Activated gamma-delta T cell treated with Interleukin-2 at 50 U/mL for 16 hours (primary cell): ENCODE results near the gene RASL10A.
"Not testable (repeated sequence)": the region's sequence is repeated elsewhere in the genome, so short reads cannot be mapped to it uniquely, and the experiment has no call there.

Experiments used
- DNase-seq: peaks from one replicate; pipeline ENCODE4 v3.0.0-alpha.2; 2020

RASL10A gene, protein sequence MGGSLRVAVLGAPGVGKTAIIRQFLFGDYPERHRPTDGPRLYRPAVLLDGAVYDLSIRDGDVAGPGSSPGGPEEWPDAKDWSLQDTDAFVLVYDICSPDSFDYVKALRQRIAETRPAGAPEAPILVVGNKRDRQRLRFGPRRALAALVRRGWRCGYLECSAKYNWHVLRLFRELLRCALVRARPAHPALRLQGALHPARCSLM

DNA sequence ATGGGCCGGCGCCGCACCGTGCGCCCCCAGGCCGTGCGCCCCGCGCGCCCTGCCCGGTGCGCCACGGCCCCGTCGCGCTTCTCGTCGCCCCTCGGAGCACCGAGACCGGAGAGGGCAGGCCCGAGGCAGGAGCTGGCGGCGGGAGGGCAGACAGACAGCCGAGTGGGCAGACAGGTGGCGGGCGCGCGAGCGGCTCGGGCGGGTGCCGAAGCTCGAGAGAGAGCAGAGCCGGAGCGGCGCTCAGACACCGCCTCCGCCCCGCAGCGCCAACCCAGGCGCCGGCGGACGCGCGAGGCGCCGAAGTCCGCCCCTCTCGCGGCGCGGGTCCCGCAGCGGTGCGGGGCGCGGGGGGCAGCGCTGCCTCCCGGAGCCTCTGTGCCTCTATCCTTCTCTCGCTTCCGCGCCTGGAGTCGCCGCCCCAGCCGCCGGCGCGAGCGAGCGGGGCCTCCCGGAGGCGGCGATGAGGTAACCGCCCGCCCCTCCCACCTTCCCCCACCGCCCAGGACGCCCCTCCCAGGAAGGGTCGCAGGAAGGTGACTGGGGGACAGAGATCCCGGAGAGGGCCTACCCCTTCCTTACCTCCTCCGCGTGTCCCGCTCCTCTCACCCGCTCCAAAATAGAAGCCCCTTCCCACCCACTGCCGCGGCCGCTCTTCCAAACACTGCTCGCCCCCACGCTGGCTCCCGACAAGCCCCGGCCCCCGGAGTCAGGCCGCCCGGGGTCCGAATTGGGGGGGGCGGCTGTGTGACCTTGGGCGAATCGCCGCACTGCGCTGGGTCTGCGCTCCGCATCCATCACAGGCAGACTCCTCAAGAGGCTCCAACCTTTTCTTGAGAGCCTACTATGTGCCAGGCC, at the start of gene RASL10A:
Gene RASL10A (minus strand): TSS at position 412 of the 855 bp plus-strand sequence. CDS start 451 bp downstream, outside the sequence.
- no peak for DNase-seq

DNA sequence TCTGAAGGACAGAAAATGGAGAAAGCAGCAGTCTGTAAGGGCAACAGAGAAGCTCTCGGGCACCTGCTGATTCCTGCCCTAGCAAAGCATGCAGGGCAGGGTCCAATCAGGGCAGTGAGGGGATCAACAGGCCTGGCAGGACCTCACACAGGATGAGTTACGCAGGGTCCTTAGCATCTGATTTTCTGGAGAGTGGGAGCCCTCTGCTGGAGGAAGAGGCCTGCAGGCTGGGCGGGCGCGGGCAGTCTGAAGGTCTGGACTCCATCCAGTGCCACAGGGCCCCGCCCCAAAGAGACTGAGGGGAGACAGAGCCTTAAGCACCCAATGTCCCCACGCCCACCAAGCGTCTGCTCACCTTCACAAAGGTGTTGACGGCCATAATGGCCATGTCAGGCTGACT, 44.0 kb upstream of the RASL10A start:
- DNase-seq, result no peak

DNA sequence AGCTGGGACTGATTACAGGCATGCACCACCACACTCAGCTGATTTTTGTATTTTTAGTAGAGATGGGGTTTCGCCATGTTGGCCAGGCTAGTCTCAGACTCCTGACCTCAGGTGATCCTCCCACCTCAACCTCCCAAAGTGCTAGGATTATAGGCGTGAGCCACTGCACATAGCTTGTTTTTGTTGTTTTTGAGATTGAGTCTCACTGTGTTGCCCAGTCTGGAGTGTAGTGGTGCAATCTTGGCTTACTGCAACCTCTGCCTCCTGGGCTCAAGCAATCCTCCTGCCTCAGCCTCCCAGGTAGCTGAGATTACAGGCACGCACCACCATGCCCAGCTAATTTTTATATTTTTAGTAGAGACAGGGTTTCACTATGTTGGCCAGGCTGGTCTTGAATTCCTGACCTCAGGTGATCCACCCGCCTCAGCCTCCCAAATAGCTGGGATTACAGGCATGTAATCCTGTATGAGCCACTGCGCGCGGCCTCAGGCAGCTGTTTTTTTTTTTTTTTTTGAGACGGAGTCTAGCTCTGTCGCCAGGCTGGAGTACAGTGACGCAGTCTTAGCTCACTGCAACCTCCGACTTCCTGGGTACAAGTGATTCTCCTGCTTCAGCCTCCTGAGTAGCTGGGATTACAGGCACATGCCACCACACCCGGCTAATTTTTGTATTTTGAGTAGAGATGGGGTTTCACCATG, 41.8 kb upstream of the RASL10A start:
- DNase-seq, result not testable (repeated sequence)

DNA sequence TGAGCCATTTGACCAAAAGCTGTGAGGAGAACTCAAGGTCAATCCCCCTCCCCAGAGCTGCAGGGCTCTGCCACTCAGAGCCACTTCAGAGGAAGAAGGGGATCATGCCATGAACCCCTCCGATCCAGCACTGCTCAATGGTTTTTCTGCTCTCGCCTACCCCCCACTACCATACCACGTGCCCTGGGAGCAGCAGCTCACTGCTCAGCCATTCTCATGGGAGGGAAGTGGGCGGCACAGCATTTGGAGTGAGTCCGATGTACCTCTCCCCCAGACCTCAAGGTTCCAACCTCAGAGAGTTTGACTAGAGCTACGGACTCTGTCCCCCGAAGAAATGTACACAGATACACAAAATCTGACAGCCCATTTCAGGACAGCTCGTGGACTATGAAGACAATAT, 38.4 kb upstream of the RASL10A start:
- DNase-seq, result no peak

DNA sequence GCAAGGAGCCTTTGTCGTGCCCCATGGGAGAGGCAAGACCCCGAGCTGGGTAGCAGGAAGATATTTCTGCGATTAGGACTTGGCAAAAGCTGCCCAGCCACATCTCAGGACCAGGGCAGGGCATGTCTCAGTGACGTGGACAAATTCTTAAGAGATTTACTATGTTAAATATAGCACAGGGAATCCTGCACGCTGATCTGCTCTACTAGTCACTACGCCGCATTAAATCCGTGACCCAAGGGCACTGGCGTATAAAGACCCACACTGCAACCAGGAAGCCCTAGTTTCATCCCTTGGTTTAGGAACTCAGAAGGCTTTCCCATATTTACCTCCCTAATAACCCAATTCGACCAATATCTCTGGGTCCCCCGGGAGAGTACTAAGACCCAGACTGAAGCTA, 37.8 kb upstream of the RASL10A start:
- no peak for DNase-seq

DNA sequence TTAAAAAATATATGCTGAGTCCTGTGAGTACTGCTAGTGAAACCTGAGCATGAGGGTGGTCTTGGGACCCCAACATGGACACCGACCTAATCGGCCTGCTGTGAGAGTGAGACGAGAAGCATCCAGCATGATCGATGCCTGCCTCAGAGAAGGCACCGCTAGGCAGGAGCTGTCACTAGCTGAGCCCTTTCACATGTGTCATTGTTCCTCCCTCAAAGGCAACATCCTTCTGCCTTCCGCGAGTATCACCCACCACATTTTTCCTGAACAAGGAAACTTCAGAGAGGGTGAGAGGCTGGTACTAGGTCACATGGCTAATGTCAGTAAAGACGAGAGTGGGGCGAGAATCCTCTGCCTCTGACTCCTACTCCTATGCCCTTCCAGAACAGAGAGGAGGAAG, 37.3 kb upstream of the RASL10A start:
- no peak for DNase-seq

DNA sequence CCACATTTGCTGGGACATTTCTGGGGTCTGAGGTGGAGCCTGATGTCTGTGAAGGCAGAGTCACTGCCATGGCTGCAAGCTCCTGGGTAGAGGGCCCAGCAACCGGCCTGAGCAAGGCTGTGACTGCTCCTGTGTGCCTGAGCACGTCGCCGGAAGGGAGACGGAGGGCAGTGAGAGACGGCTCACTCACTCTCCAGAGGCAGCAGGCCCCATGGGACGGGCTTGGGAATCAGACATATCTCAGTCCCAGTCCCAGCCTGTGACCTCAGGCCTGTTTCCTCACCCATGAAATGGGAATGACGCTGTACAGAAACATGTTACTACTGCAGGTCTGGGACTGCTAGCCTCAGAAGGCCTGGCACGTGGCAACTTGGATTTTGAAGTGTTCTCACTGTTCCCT, 36.4 kb upstream of the RASL10A start:
- DNase-seq, result no peak

DNA sequence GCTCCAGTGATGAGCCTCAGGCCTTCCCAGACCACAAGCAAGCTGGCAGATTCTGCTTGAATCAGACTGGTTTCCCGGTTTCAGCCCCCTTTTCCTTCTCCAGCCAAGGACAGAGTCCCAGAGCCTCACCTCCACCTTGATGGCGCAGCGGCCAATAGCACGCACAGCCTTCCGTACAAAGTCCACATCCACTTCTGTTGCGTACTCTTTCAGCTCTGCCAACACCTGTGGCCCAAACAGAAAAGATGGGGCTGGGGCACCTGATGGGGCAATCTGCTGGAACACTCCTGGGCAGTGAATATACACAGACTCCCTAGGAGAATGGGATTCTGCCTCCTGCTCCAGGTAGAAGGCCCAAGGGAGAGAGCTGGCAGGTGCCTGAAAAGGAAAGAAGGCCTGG, 35.5 kb upstream of the RASL10A start:
- no peak for DNase-seq

DNA sequence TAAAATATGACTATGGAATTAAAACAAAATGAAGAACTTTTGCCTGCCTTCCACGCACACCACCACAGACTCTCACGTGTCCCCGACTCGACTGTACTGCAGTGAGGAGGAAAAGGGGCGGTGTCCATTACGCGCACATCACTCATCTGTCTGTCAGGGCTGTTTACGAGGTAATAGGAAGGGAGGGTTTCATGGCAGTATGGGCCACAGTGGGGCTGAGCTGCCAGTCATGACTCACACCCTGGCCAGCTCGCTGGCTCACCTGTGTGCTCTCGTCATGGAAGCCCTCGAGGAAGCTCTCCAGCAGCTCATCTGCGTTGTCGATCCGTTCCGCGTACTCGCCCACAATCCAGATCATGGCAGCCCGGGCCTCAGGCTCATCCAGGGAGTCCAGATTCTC, 33.5 kb upstream of the RASL10A start:
- no peak for DNase-seq

DNA sequence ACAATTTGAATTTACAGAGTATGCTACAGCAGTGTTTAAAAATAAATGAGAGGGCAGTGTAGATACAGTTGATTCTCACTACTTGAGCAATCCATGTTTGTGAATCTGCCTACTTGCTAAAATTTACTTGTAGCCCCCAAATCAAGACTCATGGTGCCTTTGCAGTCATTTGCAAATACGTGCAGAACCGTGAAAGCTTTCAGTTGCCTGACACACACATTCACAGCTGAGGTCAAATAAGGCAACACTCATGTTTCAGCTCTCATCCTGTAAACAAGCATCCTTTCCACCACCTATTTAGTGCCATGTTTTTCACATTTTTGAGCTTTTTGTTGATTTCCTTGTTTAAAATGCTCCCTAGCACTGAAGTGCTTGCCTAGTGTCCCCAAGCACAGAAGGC, 32.5 kb upstream of the RASL10A start:
- DNase-seq, result no peak

DNA sequence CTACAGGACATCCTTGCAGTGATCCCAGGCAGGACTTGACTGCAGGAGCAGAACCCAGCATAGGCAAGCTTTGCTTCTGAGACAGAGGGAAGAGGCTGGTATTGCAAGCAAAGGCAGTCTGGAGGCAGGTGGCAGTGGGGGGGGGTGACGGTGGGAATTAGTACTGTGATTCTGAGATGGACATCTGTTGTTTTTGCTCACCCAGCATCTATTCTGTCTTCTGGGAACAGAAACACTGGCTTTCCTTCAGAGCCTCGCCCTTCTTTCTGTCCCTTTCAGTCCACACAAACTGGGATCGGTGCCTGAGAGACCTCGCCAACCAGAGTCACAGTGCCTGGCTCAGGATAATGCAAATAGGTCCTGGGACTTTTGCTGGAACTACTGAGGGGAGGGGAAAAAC, 31.2 kb upstream of the RASL10A start:
- DNase-seq, result no peak

DNA sequence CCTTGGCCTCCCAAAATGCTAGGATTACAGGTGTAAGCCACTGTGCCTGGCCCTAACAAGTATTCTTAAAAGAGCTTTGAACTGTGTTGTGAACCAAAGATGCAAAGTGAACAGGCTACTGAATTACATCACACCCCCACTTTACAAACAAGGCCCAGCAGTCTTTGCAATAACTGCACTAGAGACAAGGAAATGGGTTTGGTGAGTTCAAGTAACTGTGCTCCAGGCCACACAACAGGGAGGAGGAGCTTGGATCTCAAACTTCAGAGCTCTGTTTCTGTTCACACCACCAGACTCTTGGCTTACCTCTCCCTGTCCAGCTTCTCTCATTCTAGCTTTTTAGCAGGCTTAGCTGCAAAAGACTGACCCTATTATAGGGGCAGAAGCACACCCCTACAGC, 30.4 kb upstream of the RASL10A start:
- no peak for DNase-seq

DNA sequence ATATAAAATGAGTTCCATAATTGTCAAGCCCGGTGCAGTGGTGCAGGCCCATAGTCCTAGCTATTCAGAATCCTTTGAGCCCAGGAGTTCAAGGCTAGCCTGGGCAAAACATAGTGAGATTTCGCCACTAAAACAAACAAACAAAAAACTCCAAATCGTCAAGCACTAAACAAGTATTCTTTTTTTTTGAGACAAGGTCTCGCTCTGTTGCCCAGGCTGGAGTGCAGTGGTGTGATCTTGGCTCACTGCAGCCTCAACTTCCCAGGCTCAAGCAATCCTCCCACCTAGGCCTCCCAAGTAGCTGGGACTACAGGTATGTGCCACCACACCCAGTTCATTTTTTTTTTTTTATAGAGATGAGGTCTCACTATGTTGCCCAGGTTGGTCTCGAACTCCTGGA, 29.4 kb upstream of the RASL10A start:
- DNase-seq, result not testable (repeated sequence)

DNA sequence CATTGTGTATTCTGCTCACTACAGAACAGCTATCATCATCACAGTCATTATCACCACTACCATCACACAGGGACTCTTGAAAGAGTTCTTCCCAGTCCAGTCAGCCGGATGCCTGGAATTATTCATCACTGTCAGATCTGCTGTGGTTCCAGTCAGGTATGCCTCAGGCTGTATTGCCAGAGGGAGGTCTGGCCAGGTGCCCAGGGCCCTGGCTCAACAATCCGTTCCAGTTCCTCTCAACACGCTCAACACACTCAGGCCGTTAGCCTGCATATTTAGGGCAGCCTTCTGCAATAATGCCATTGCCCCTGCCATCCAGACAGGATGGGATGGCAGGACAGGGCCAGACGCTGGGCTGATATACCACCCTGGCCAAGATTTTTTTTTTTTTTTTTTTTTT, 28.6 kb upstream of the RASL10A start:
- no peak for DNase-seq

DNA sequence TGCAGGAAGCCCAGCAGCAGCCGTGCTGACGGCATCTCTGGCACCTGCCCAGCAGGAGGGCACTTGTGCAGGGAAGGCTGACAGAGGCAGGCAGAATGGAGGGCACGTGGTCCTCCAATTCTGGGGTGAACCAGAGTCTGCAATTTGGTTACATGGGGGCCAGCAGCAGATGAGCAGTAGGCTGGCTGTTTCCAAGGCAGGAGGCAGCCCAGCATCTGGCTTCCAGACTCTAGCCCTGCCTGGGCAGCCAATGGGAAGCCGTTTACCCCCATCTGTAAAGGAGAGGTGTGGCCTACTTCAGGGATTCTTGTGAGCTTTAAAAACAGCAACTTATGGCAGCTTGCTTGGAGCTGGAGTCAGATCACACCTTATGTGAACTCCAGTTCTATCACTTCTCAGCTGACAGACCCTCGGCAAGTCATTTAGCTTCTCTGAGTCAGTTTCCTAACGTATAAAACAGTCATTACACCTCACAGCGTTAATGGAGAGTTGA, 27.9 kb upstream of the RASL10A start:
- no peak for DNase-seq

DNA sequence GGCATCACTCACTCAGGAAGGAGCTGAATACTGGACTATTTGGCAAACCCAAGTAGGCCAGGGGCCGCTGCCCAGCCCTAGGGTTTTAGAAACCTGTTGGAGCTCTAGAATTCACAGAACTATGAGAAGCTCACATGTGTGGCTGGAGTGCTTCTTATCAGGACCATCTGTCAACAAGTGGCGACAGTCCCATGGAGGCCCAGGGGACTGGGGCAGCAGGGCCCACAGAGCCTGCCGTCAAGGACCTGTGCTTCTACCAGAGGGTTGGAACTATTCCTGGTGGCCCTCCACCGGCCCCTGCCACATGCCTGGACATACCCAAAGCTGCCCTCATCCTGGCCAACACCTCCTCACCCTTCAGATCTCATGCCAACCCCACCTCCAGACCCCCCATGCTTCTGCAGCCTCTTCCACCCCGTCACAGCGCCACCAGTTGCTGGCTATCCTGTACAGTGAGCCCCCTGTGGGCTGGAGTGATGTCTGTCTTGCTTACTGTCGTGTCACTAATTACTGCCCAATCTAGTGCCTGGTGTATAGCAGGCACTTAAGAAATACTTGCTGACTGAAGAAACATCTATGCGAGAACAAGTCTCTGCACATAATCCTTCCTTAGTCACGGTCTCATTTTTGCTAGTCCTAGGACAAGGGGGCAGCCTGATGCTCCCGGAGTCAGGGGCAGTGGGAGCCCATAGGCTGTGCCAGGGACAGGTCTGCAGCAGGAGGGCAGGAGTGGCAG, 27.2 kb upstream of the RASL10A start:
- DNase-seq, result no peak

DNA sequence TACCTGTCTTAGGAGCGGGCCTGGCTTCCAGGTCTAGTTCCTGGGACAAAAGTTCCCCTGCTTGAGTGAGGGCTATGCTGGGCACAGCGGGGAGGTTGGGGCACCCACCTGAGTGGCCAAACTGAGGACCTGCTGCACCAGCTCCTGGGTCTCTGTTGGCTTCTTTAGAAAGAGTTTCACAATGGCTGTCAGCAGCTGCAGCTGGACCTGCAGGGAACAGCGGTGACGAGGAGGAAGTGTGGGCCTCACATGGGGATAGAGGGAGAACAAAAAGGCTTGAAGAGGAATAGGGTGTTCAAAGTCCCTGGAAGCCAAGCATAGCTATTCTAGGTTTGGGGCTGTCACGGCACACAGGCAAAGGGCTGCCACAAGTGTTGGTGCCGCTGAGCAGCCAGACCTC, 26.7 kb upstream of the RASL10A start:
- no peak for DNase-seq

DNA sequence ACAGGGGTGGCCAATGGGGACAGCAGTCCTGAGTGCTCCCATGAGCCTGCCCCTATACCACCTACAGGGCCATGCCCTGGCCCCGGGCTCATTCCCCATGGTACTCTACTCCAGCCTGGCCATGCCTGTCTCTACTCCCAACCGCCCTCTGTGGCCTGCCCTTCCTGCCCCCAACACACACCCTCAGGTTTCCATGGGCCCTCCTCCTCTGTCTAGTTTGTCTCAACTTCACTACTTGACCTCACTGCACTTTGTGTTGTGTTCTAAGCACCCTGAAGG, 26.3 kb upstream of the RASL10A start:
- DNase-seq, result no peak

DNA sequence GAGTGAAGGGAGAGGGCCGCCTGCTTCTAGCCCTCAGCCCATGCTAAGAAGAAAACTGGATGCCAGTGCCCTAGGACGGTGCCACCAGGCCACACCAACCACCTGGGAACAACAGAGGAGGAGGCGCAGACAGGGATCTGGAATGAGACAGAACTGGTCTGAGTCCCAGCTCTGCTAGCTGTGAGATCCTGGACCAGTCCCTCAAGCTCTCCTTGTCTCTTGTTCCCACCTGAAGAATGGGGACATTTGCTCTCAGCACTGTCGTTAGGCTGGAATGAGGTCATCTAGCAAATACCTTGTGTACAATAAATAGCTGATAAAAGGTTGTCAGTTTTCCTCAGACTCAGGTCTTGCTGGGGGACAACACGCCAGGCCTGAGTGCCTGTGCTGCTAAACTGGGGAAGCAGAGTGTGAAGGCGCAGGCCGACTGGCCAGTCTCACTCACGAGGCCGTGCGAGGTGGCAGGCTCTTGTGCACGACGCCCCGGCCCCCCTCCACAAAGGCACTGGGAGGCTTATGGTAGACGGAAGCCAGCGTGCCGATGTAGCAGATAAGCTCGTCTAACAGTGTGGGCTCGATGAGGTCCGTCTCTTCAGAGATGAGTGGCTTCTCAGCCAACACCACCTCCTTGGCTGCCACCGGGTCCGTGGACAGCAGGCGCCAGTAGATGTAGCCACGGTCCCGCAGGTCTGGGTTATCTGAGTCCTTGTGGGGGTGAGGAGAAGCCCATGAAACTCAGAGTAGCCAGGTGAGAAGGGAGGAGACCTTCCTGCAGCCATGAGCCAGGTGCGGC, 25.8 kb upstream of the RASL10A start:
- DNase-seq, result no peak

DNA sequence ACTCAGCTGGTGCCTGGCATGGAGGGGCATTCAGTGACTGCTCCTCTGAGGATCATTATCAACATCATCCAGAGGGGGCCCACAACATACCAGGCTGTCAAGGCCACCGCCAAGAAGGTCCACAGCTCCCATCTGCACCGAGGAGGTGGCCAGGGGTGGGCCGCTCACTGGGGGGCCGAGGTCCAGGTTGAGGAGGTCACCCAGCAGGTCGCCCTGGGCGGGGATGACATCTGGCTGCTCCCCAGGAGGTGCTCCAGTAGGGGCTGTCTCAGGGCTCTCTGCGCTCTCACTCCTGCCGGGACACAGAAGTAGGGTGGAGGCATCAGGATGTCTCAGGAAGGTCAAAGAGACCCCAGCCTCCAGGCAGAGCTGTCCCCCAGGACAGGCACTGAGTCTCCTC, 25.1 kb upstream of the RASL10A start:
- DNase-seq, result no peak

DNA sequence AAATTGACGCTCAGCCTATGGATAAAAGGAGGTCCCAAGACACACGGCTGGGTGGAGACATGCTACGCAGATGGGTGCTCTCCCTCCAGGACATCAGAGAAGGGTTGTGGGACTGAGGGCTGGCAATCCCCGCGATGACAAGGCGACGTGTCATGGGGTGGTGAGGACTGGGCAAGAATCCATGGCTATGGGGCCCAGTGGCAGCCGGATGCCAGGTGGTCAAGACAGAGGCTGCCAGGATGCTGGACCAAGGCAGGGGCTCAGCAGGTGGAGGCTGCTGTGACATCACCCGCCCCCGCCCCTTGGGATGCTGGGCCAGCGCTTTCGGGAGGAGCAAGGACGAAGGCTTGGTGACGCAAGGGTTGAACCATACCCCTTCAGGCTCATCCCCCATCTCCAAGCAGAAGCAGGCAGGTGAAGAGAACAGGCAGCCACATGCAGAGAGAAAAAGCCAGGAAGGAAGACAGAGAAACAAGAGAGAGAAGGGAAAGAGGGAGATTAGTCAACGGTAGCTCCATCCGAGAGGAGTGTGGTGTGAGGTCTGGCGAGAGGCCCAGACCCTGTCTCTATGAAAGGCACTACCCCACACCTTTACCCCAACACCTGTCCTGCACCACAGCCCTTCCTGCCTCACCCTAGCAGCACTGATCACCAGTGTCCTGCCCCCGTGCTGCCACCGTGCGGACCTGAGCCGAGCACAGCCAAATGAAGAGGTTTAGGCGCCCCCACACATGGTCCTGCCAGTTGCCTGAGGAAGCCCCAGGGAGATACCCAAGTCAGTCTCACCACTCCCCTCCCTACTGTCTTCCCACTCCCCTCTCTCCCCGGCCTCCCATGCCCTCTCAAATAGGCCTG, 24.1 kb upstream of the RASL10A start:
- DNase-seq, result no peak

DNA sequence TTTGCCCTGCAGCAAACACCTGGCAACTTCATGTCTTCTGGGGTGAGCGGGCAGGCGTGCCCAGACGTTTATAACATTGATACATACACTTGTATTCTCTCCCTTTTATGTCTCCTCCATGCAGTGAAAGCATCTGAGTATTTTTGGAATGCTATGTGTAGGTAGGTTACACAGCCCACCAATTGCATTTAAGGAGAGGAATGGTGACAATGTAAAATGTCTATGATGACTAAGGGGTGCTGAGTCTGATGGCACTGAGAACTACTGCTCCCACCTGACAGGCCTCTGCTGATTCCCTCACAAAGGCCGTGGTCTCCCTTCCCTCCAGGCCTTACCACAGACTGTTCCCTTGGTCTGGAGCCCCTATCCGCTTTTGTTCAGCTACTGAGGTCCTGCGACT, 22.9 kb upstream of the RASL10A start:
- no peak for DNase-seq
